GM23338 (cell line): Measurements from ENCODE around the gene EHBP1L1. TPM values are rescaled to one million over a fixed set of nuclear protein-coding genes. Genes with fewer than 3 reads are reported as not detected.

ENCODE experiments used
- ATAC-seq: fragments of 200-7000 bp; cut with Tn5 transposase; 3 replicates; pipeline ENCODE4 v1.9.1; 2020
- DNase-seq: peaks from one replicate; pipeline ENCODE4 v3.0.0-alpha.2; 2015; ENCODE audit warnings: low spot score
- H2AFZ ChIP-seq: fragments of 200-600 bp; sonication (generic); 2 replicates; pipeline ENCODE4 v1.8.0; 2016; ENCODE audit warnings: antibody characterized with exemption, mild to moderate bottlenecking, moderate library complexity
- H3F3A ChIP-seq: fragments of 200-600 bp; sonication (generic); replicated peaks from 2 replicates; pipeline ENCODE4 v1.8.0; 2017; ENCODE audit warnings: antibody characterized with exemption, mixed run types, low read depth
- H3K27ac ChIP-seq: fragments of 200-600 bp; sonication (generic); 2 replicates; pipeline ENCODE4 v1.6.1; 2016; ENCODE audit warnings: low read depth
- H3K27me3 ChIP-seq: fragments of 200-600 bp; sonication (generic); 2 replicates; pipeline ENCODE4 v1.8.0; 2016; ENCODE audit warnings: mild to moderate bottlenecking, mixed run types, moderate library complexity; ENCODE audit not compliant: insufficient read depth
- H3K36me3 ChIP-seq: fragments of 200-600 bp; sonication (generic); 2 replicates; pipeline ENCODE4 v1.8.0; 2016; ENCODE audit warnings: mild to moderate bottlenecking; ENCODE audit not compliant: insufficient read depth
- H3K4me1 ChIP-seq: fragments of 200-600 bp; sonication (generic); 2 replicates; pipeline ENCODE4 v1.8.0; 2016; ENCODE audit warnings: mild to moderate bottlenecking, moderate library complexity; ENCODE audit not compliant: insufficient read depth
- H3K4me2 ChIP-seq: fragments of 200-600 bp; sonication (generic); 2 replicates; pipeline ENCODE4 v1.7.1; 2017; ENCODE audit warnings: mixed run types
- H3K4me3 ChIP-seq: fragments of 200-600 bp; sonication (generic); 2 replicates; pipeline ENCODE4 v1.6.1; 2016; ENCODE audit warnings: mixed run types
- H3K79me2 ChIP-seq: fragments of 200-600 bp; sonication (generic); replicated peaks from 2 replicates; pipeline ENCODE4 v1.8.0; 2017; ENCODE audit warnings: mild to moderate bottlenecking; ENCODE audit not compliant: insufficient read depth
- H3K9me2 ChIP-seq: fragments of 200-600 bp; sonication (generic); 2 replicates; pipeline ENCODE4 v1.8.0; 2017; ENCODE audit not compliant: insufficient read depth
- H4K20me1 ChIP-seq: fragments of 200-600 bp; sonication (generic); replicated peaks from 2 replicates; pipeline ENCODE4 v1.8.0; 2017; ENCODE audit warnings: mild to moderate bottlenecking; ENCODE audit not compliant: insufficient read depth
- H3K27ac Mint-ChIP-seq: 2 replicates; pipeline ENCODE4 v1.8.0; 2020; ENCODE audit warnings: inconsistent platforms, mild to moderate bottlenecking, moderate library complexity, mixed read lengths
- H3K27me3 Mint-ChIP-seq: 3 replicates; pipeline ENCODE4 v1.8.0; 2022; ENCODE audit warnings: low read depth, mild to moderate bottlenecking, moderate library complexity, mixed read lengths, inconsistent platforms; ENCODE audit not compliant: insufficient read depth, poor library complexity
- H3K36me3 Mint-ChIP-seq: 3 replicates; pipeline ENCODE4 v1.8.0; 2021; ENCODE audit warnings: low read depth, mild to moderate bottlenecking, inconsistent platforms, moderate library complexity, mixed read lengths
- H3K4me1 Mint-ChIP-seq: 3 replicates; pipeline ENCODE4 v1.8.0; 2020; ENCODE audit warnings: mild to moderate bottlenecking, inconsistent platforms, mixed read lengths
- H3K4me3 Mint-ChIP-seq: 3 replicates; pipeline ENCODE4 v1.8.0; 2021; ENCODE audit warnings: moderate library complexity, mild to moderate bottlenecking, inconsistent platforms, mixed read lengths
- H3K9me3 Mint-ChIP-seq: 3 replicates; pipeline ENCODE4 v1.8.0; 2020; ENCODE audit warnings: moderate library complexity, mild to moderate bottlenecking, inconsistent platforms, mixed read lengths
- ETS1 ChIP-seq: IDR thresholded peaks from 2 replicates; pipeline ENCODE4 v1.6.1; 2016; ENCODE audit warnings: antibody characterized with exemption
- EZH2 ChIP-seq: fragments of 200-600 bp; sonication (generic); IDR thresholded peaks from one replicate; pipeline ENCODE4 v1.8.0; 2017; ENCODE audit warnings: antibody characterized with exemption, mild to moderate bottlenecking, low read depth; ENCODE audit not compliant: unreplicated experiment
- EZH2phosphoT487 ChIP-seq: fragments of 200-600 bp; sonication (generic); IDR thresholded peaks from one replicate; pipeline ENCODE4 v1.8.1; 2018; ENCODE audit warnings: antibody characterized with exemption; ENCODE audit not compliant: unreplicated experiment
- JUNB ChIP-seq: IDR thresholded peaks from one replicate; pipeline ENCODE4 v1.6.1; 2016; ENCODE audit warnings: antibody characterized with exemption; ENCODE audit not compliant: unreplicated experiment
- NANOG ChIP-seq: IDR thresholded peaks from 2 replicates; pipeline ENCODE4 v1.6.1; 2016; ENCODE audit warnings: antibody characterized with exemption, borderline replicate concordance
- POLR2AphosphoS5 ChIP-seq: IDR thresholded peaks from 2 replicates; pipeline ENCODE4 v1.6.1; 2016; ENCODE audit warnings: antibody characterized with exemption, low read depth
- REST ChIP-seq: IDR thresholded peaks from one replicate; pipeline ENCODE4 v1.6.1; 2018; ENCODE audit warnings: antibody characterized with exemption; ENCODE audit not compliant: unreplicated experiment
- STAT1 ChIP-seq: IDR thresholded peaks from one replicate; pipeline ENCODE4 v1.6.1; 2016; ENCODE audit warnings: antibody characterized with exemption; ENCODE audit not compliant: unreplicated experiment
- ZNF114 ChIP-seq: fragments of 250-450 bp; sonication (Bioruptor Pico); IDR thresholded peaks from 2 replicates; pipeline ENCODE4 v1.5.0; 2020; ENCODE audit warnings: mild to moderate bottlenecking, moderate library complexity
- ZNF331 ChIP-seq: fragments of 250-450 bp; sonication (Bioruptor Pico); IDR thresholded peaks from 2 replicates; pipeline ENCODE4 v1.5.0; 2020; ENCODE audit warnings: low read depth, mild to moderate bottlenecking, moderate library complexity
- ZNF462 ChIP-seq: fragments of 250-450 bp; sonication (Bioruptor Pico); IDR thresholded peaks from 2 replicates; pipeline ENCODE4 v1.5.0; 2020; ENCODE audit warnings: mild to moderate bottlenecking, moderate library complexity
- polyA plus RNA-seq: library from polyadenylated mRNA; unstranded; fragments of >200 nt; fragmentation: Nextera tagmentation; extraction: Ambion mirVana; gene quantifications from 2 replicates; pipeline ENCODE4 v1.2.1, GENCODE V29; 2016
- total RNA-seq: library from RNA; depleted of rRNA; stranded (reverse); fragments of >200 nt; shearing (Covaris generic); gene quantifications from 2 replicates; pipeline ENCODE4 v1.2.3, GENCODE V29; 2014

EHBP1L1 gene
- total and polyA plus RNA-seq, 2 experiments from 2014 or later, result 2.9 to 10.9 TPM

GRCh38 chr11:65611758-65612603, 36.1 kb downstream of the EHBP1L1 start (continued):
- TF ChIP-seq ZNF331 (CRISPR knock-in tag), result no peak

- Histone ChIP-seq H3K4me2 (peak overlapping the region; percentile 81; the same call in 1 of the 2 replicates), H3K4me1 (peaks cover 17% of the 10 kb centered on the region; the same call in 1 of the 2 replicates), H3F3A (peaks cover 17% of the 10 kb centered on the region), H3K36me3 (no peaks in the 10 kb centered on the region), H3K79me2 (peaks cover 27% of the 10 kb centered on the region), H3K4me3 (peak overlapping the region; percentile 59; the same call in 1 of the 2 replicates), H3K27me3 (no peaks in the 10 kb centered on the region), H3K27ac (no peak overlapping the region), H2AFZ (no peak overlapping the region), H3K9me2 (no peaks in the 10 kb centered on the region), H4K20me1 (peaks cover 13% of the 10 kb centered on the region)
- H3K4me1 Mint-ChIP-seq, result peaks cover 18% of the 10 kb centered on the region
- ATAC-seq, result no peak
- H3K27ac Mint-ChIP-seq, result no peak overlapping the region
- no peak for DNase-seq
- peaks cover 24% of the 10 kb centered on the region for H3K27me3 Mint-ChIP-seq
- peaks cover 13% of the 10 kb centered on the region; the same call in 2 of the 3 replicates for H3K36me3 Mint-ChIP-seq
- H3K4me3 Mint-ChIP-seq, result peak overlapping the region; percentile 65
- no peaks in the 10 kb centered on the region; the same call in 2 of the 3 replicates for H3K9me3 Mint-ChIP-seq
- TF ChIP-seq ZNF462 (CRISPR knock-in tag) (no peak), ZNF331 (CRISPR knock-in tag) (no peak), NANOG (no peak), ZNF114 (CRISPR knock-in tag) (no peak), ETS1 (no peak), REST (no peak), JUNB (no peak), STAT1 (no peak), EZH2 (no peak), EZH2phosphoT487 (no peak), POLR2AphosphoS5 (no peak)
Measured at GRCh38 chr11:65612691-65613090, 36.8 kb downstream of the EHBP1L1 start.
